Gastroesophageal sphincter (tissue), 3 donors: Measurements from ENCODE around the gene CENPB.

Experiments used
- CTCF ChIP-seq, 4 experiments: fragments of 200-600 bp in 2 of 4; fragments of 450-650 bp in 2 of 4; sonication (generic) in 1 of 4; IDR thresholded peaks; one replicate each; pipeline ENCODE4 v1.5.1; 2017 to 2019; ENCODE audit warnings: antibody characterized with exemption in 4 of 4, mild to moderate bottlenecking in 2 of 4, moderate library complexity in 2 of 4
- EP300 ChIP-seq: sonication (generic); formaldehyde crosslinking; IDR thresholded peaks from one replicate; pipeline ENCODE4 v1.6.1; 2017; ENCODE audit warnings: antibody characterized with exemption, mild to moderate bottlenecking

- no peak for TF ChIP-seq CTCF (IDR thresholded peaks at IDR 0.05)
- no peak for TF ChIP-seq EP300
Observed at GRCh38 chr20:3812975-3813847, 26.7 kb upstream of the CENPB start.
